T-helper 1 cell treated with Interleukin-12 subunit alpha and Interleukin-12 subunit beta and Interleukin-4 antibody, amounts not matched to agents 30 μg/mL and 1 μg/mL, for 36 hours (primary cell): Measurements from ENCODE around the gene KRTAP5-5.
"Not testable (repeated sequence)": the region's sequence is repeated elsewhere in the genome, so short reads cannot be mapped to it uniquely, and the experiment has no call there.

Experiments
- H3K27ac Mint-ChIP-seq: one replicate; pipeline ENCODE4 v1.8.0; 2021; ENCODE audit warnings: mild to moderate bottlenecking, mixed read lengths
- H3K27me3 Mint-ChIP-seq: one replicate; pipeline ENCODE4 v1.8.0; 2021; ENCODE audit warnings: low read depth, mixed read lengths
- H3K36me3 Mint-ChIP-seq: one replicate; pipeline ENCODE4 v1.8.0; 2021; ENCODE audit warnings: low read depth, mixed read lengths
- H3K4me1 Mint-ChIP-seq: one replicate; pipeline ENCODE4 v1.8.0; 2021; ENCODE audit warnings: low read depth, mixed read lengths
- H3K4me3 Mint-ChIP-seq: one replicate; pipeline ENCODE4 v1.8.0; 2021; ENCODE audit warnings: mild to moderate bottlenecking, moderate library complexity, mixed read lengths
- H3K9me3 Mint-ChIP-seq: one replicate; pipeline ENCODE4 v1.8.0; 2021; ENCODE audit warnings: mixed read lengths

The KRTAP5-5 gene

DNA sequence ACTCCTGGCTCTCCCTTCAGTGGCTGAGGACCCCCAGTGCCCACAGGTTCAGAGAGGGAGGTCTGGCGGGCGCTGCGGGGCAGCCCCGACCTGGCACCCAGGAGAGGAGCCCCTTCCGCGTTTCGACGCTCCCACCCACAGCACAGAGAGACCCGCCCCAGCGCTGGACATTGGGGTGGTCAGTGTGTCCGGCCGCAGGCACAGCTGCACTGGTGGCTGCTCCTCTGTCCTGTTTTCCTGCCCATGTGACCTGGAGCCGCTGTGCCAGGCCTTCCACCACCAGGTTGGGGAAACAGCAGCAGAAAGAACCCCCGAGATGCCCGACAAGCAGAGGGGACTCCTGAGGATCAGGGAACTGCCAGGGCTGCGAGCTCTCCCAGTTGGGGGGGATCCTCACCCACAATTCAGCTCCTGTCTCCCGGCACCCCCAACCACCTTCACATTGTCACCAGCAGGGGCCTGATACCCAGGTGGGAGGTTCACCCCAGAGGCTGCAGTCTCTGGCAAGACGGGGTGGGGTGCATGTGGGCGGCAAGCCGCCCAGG lies 13.6 kb downstream of the KRTAP5-5 start:
- no peak overlapping the region for H3K4me3 Mint-ChIP-seq
- H3K4me1 Mint-ChIP-seq = no peaks in the 10 kb centered on the region
- peaks cover 3% of the 10 kb centered on the region for H3K27me3 Mint-ChIP-seq

DNA sequence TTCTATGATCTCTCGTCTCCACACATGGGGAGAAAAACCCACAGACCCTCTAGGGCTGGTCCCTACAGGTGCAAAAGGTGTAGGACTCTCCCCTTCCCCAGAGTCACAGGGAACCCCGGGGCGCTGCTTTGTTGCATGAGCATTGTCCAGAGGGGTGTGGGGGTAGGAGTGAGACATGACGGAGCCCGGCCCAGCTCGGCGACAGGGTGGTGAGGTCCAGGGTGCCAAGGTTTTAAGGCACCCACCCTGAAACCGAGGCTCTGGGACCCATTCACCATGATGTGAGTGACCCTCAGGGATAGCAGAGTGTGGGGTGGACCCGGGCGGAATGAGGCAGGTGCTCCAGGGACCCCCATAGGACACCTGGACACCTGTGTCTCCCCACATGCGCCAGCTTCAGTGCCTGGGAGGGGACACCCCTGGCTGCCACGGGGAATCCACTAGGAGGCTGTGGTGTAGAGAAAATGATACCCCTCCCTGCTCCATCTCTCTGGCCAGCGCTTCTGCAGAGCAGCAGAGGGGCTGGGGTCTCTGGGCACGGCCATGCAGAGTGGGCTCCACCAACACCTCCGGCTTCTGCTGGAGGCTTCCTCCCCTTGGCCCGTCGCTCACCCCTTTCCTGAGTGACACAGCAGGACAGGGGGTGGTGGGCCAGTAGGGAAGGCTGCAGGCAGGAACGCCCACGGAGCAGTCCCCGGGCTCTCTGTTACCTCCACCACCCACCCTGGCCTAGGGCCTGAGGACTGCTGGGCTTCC lies 15.2 kb downstream of the KRTAP5-5 start:
- Mint-ChIP-seq H3K4me3 (no peak overlapping the region), H3K36me3 (no peaks in the 10 kb centered on the region), H3K27ac (no peak overlapping the region), H3K4me1 (no peaks in the 10 kb centered on the region), H3K9me3 (no peaks in the 10 kb centered on the region), H3K27me3 (peaks cover 3% of the 10 kb centered on the region)

More for the DNA sequence above, 13.6 kb downstream of the KRTAP5-5 start:
- no peaks in the 10 kb centered on the region for H3K9me3 Mint-ChIP-seq
- H3K36me3 Mint-ChIP-seq = no peaks in the 10 kb centered on the region
- H3K27ac Mint-ChIP-seq = no peak overlapping the region

DNA sequence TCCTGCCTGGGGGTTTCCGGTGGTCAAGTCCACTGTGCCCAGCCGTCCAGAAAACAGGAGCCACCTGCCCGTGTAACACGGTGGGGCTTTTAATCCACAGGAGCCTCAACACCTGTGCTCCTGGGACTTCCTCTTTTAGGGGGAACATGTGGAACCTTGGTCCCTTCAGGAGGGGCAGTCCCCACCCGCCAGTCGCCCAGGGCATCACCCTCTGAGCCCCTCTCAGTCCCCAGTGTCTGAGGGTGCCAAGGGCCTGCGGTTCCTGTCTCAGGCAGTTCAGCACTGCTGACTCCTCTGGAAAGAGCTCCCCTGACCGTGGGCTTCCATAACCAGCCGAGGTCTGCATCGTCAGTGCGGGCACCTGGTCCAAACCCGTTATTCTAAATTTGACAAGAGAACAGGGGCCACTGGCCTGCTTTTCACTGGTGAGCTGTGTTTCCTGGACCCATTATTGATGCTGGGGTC lies 15.8 kb downstream of the KRTAP5-5 start:
- Mint-ChIP-seq H3K4me3 (no peak overlapping the region), H3K36me3 (no peaks in the 10 kb centered on the region), H3K27me3 (no peaks in the 10 kb centered on the region), H3K9me3 (no peaks in the 10 kb centered on the region), H3K4me1 (no peaks in the 10 kb centered on the region), H3K27ac (no peak overlapping the region)

DNA sequence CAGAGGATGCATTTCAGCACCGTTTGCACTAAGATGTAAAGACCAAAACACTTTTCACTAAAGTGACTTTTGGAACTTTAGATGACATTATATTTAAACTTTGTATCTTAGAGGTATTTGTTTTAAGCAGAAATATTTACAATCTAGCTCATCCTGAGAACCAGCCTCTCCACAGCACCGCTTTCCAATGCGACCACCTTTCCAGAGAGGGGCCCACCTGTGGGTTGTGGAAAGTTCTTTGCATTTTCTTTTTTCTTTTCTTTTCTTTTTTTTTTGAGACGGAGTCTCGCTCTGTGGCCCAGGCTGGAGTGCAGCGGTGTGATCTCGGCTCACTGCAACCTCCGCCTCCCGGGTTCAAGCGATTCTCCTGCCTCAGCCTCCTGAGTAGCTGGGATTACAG lies 17.0 kb downstream of the KRTAP5-5 start:
- not testable (repeated sequence) for H3K27ac Mint-ChIP-seq, H3K9me3 Mint-ChIP-seq, H3K36me3 Mint-ChIP-seq, H3K27me3 Mint-ChIP-seq, H3K4me3 Mint-ChIP-seq, H3K4me1 Mint-ChIP-seq

DNA sequence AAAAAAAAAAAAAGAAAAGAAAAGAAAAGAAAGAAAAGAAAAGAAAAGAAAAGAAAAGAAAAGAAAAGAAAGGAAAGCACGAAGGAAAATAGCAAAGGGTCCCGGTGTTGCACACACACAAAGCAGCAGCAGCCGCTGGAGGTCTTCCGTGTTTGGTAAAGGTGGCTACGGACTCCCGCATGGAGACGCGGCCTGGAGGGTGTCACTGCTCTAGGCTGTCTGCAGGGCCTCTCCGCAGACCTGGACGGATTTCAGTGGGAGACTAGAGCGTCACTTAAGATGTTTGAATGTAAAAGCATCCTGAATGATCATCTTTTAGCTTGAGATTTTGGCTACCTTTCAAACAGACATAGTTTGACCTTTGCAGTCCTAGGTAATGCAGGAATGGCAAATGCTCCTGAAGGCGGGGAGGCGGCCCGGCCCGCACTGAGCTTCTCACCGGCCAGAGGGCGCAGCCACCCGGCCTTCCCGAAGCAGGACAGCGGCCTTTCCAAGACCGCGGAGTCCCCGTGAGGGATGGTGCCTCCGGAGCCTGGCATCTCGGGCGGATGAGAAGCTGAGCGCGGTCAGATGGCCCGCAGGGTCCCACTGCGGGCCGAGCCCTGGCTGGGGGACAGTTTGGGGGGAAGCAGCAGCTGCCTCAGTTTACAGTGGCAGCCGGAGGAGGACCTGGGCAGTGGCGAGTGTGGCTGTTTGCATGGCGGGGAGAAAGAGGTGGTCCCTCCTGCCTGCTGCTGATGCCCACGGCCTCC lies 18.5 kb downstream of the KRTAP5-5 start:
- H3K4me1 Mint-ChIP-seq = no peaks in the 10 kb centered on the region
- no peak overlapping the region for H3K27ac Mint-ChIP-seq
- H3K4me3 Mint-ChIP-seq = no peak overlapping the region
- H3K27me3 Mint-ChIP-seq = peaks cover 3% of the 10 kb centered on the region
- H3K36me3 Mint-ChIP-seq = no peaks in the 10 kb centered on the region
- H3K9me3 Mint-ChIP-seq = no peaks in the 10 kb centered on the region

DNA sequence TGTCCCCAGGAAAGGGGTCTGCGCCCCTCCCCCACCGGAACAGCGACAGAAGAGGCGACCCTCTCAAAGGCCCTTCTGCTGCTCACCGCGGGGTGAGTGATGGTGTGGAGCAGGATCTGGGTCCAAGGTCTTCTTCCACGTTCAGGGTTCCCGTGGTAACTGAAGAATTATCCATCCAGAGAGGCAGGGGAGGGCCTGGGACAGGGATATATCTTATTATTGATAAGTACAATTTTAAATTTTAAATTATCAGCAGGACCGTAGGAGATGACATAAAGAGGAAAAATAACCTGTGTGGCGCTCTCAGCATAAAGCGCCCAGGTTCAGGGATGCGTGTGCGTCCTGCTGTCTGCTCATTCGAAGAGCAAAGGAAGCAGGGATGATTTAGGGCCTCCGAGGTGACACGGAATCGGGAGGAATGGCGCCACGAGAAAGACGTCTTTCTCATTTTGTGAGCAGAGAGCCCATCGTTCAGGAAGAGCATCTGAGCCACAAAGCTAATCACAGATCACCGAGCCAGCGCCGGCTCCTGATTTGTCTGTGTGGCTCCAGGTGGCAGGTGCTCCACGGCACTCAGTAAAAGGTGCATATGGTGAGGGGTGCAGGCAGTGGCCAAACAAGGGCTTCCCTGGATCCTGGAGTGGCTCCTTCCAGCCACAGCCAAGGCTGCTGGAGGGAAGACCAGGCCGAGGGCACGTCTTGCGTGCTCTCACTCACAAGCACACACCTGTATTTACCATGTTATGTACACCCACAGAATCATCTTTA lies 19.3 kb downstream of the KRTAP5-5 start:
- Mint-ChIP-seq H3K36me3 (no peaks in the 10 kb centered on the region), H3K27ac (no peak overlapping the region), H3K4me3 (no peak overlapping the region), H3K4me1 (no peaks in the 10 kb centered on the region), H3K9me3 (no peaks in the 10 kb centered on the region), H3K27me3 (peaks cover 4% of the 10 kb centered on the region)

DNA sequence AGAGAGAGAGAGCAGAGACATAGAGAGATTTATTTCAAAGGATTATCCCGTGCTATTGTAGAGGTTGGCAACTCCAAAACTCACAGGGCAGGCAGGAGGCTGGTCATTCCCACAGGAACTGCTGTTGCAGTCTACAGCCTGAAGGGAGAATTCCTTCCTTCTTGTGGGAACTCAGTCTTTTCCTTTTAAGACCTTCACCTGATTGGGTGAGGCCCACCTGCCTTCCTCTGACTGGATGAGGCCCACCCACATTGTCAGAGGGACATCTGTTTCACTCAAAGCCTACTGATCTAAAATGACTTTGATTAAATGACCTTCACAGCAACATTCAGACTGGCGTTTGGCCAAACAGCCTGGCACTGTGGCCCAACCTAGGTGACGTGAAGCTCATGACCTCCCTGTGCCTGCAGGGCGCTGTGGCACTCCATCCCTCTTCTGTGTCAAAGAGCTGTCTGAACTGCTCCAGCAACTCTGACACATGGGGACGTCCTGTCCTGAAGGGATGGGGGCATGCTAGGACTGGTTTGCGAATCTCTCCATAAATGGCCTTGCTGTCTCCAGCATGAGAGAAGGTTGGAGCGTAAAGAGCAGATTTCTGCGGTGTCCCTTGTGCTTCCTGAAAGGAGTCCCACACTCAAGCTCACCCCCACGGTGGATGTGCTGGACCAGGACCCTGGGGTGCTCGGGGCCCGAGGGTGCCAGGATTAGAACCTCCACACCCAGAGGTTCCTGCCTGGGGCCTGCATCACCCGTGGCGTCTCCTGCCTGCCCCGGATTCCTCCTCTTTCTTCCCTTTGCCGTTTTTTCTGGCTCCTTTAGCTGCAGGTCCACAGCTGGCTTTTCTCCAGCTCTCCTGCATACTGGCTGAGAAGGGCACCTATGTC lies 20.7 kb downstream of the KRTAP5-5 start:
- Mint-ChIP-seq H3K36me3 (no peaks in the 10 kb centered on the region), H3K4me3 (no peak overlapping the region), H3K27me3 (peaks cover 13% of the 10 kb centered on the region), H3K27ac (no peak overlapping the region), H3K4me1 (no peaks in the 10 kb centered on the region), H3K9me3 (no peaks in the 10 kb centered on the region)

DNA sequence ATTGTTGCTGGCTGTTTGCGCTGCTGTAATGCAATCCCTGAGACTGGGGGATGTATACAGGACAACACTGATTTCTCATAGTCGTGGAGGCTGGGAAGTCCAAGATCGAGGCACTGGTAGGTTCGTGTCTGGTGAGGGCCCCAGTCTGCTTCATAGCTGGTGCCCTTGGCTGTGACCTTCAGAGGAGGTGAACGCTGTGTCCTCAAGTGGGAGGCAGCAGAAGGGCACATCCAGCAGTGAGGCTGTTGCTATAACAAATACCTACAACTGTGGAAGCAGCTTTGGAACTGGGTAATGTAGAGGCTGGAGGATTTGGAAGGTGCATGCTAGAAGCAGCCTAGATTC lies 21.3 kb downstream of the KRTAP5-5 start:
- no peak overlapping the region for H3K27ac Mint-ChIP-seq
- no peak overlapping the region for H3K4me3 Mint-ChIP-seq
- H3K9me3 Mint-ChIP-seq = no peaks in the 10 kb centered on the region
- H3K27me3 Mint-ChIP-seq = peaks cover 13% of the 10 kb centered on the region
- no peaks in the 10 kb centered on the region for H3K4me1 Mint-ChIP-seq
- H3K36me3 Mint-ChIP-seq = no peaks in the 10 kb centered on the region

DNA sequence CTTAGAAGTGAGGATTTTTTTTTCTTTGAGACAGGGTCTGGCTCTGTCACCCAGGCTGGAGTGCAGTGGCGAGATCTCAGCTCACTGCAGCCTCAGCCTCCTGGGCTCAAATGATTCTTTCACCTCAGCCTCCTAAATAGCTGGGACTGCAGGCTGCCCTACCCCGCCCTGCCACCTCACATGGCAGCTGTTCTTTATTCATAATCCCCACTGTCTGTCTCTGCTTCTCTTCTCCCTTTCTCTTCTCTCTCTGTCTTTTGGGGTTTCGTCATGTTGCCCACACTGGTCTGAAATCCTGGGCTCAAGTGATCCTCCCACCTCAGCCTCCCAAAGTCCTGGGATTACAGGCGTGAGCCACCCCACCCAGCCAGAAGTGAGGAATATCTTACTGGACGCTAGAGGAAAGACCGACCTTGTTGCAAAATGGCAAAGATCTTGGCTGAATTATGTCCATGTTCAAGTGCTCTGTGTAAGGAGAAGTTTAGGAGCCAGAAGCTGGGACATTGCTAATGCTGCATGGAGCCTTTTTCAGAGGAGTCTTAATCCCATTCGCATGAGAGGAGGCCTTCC lies 21.9 kb downstream of the KRTAP5-5 start:
- H3K27ac Mint-ChIP-seq = no peak overlapping the region
- no peak overlapping the region for H3K4me3 Mint-ChIP-seq
- no peaks in the 10 kb centered on the region for H3K36me3 Mint-ChIP-seq
- peaks cover 13% of the 10 kb centered on the region for H3K27me3 Mint-ChIP-seq
- H3K4me1 Mint-ChIP-seq = no peaks in the 10 kb centered on the region
- H3K9me3 Mint-ChIP-seq = no peaks in the 10 kb centered on the region

DNA sequence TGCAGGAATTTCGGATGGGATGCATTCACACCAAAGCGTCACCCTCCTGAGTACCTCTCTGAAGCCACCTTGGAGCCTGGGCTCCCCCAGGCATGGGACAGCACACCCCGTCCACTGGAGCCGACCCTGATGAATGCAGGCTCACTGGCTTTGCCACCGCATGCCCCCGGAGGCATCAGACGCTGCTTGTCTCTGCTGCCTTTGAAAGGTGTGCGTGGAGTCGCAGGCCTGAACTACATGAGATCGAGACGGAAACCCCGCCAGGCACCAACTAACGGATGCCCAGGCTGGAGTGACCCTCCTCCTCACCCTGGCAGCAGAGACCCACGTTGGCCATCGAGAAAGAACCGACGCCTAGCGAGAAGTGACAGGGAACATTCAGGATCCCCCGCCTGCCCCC lies 22.5 kb downstream of the KRTAP5-5 start:
- H3K4me1 Mint-ChIP-seq = no peaks in the 10 kb centered on the region
- H3K4me3 Mint-ChIP-seq = no peak overlapping the region
- H3K9me3 Mint-ChIP-seq = no peaks in the 10 kb centered on the region
- H3K27ac Mint-ChIP-seq = no peak overlapping the region
- peaks cover 13% of the 10 kb centered on the region for H3K27me3 Mint-ChIP-seq
- H3K36me3 Mint-ChIP-seq = no peaks in the 10 kb centered on the region

DNA sequence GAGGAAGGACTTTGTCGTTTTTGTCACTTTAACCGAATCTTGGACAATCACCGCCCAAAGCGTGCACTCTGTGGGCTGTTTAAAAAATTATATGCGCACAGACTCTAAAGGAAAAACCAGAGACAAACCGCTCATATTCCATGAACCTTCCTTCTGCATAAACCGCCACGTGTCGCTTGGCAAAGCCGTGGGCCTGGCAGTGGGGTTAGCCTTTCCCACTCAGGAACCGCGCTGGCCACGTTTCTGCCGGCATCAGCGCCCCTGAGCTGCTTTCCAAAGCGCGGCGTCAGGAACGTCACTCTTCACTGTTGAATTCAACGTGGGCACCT lies 22.8 kb downstream of the KRTAP5-5 start:
- Mint-ChIP-seq H3K27me3 (peaks cover 13% of the 10 kb centered on the region), H3K4me1 (no peaks in the 10 kb centered on the region), H3K4me3 (no peak overlapping the region), H3K27ac (no peak overlapping the region), H3K36me3 (no peaks in the 10 kb centered on the region), H3K9me3 (no peaks in the 10 kb centered on the region)

DNA sequence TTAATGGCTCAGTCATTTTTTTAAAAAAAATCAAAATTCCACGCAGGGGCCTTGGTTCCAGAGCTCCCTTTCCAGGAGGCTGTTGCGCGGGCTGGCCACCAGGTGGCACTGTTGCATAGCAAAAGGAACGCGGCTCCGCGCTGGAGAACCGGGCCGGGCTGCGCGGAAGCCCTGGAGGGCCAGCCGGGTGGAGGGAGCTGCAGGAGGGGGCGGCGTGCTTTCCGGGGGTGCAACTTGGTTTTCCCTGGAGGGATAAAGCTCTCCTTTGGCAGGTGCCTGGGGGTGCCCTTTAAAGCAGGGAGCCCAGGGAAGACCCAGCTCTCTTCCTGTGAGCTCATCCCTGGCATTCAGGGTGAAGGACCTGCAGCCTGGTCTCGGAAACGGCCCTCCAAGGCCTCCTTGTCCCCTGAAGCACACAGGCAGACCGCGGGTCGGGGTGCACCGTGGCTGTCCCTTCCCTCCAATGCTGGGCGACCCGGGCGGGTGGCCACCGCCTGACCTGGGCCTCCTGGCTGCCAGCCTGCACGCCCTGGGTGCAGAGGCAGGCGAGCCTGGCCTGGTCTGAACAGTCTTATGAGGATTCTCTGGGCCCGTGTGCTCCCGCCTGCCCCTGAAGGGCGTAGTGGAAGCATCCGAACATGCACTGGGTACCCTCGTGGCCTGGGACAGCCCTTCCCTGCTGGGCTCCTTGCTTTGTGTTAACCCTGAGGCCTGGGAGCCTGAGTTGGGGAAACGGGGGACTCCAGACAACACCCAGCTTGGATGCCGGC lies 23.4 kb downstream of the KRTAP5-5 start:
- Mint-ChIP-seq H3K27ac (no peak overlapping the region), H3K27me3 (peaks cover 13% of the 10 kb centered on the region), H3K9me3 (no peaks in the 10 kb centered on the region), H3K36me3 (no peaks in the 10 kb centered on the region), H3K4me1 (no peaks in the 10 kb centered on the region), H3K4me3 (no peak overlapping the region)
